ENCODE results near the gene CPNE8. TPM values are rescaled to one million over a fixed set of nuclear protein-coding genes. Genes with fewer than 3 reads are reported as not detected.

The CPNE8 gene
- polyA plus RNA-seq, 1 donor from 2014 or later = 1.9 TPM

DNA sequence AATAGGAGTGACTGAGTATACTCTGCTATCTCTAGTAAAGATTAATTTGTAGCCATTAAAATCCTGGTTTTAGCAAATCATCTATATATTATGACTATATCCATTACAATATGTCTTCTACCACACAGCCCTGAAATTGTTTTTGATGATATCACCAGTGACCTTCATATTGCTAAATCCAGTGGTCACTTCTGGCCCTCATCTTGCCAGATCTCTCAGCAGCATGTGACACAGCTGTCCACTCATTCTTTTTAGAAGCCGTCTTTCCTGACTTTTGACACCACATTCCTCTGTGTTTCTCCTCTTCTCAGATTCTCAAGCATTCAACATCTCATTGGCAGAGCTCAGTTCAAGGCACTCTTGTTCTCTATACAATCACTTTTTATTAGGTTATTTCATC, 54.9 kb downstream of the CPNE8 start:
- TF ChIP-seq, protein P1, sequence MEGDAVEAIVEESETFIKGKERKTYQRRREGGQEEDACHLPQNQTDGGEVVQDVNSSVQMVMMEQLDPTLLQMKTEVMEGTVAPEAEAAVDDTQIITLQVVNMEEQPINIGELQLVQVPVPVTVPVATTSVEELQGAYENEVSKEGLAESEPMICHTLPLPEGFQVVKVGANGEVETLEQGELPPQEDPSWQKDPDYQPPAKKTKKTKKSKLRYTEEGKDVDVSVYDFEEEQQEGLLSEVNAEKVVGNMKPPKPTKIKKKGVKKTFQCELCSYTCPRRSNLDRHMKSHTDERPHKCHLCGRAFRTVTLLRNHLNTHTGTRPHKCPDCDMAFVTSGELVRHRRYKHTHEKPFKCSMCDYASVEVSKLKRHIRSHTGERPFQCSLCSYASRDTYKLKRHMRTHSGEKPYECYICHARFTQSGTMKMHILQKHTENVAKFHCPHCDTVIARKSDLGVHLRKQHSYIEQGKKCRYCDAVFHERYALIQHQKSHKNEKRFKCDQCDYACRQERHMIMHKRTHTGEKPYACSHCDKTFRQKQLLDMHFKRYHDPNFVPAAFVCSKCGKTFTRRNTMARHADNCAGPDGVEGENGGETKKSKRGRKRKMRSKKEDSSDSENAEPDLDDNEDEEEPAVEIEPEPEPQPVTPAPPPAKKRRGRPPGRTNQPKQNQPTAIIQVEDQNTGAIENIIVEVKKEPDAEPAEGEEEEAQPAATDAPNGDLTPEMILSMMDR (IDR thresholded peaks at IDR 0.05; ENCODE audit: poor library complexity, severe bottlenecking) = no peak
- TF ChIP-seq POLR2AphosphoS5 (IDR thresholded peaks at IDR 0.05) (no peak), REST (IDR thresholded peaks at IDR 0.05; ENCODE audit: borderline replicate concordance) (no peak), MXI1 (conservative IDR thresholded peaks at IDR 0.05; ENCODE audit: poor library complexity, severe bottlenecking) (no peak), SMC3 (conservative IDR thresholded peaks at IDR 0.05; ENCODE audit: poor library complexity) (no peak), RAD21 (conservative IDR thresholded peaks at IDR 0.05) (no peak), EZH2 (IDR thresholded peaks at IDR 0.05; ENCODE audit: borderline replicate concordance, insufficient read depth, low read length, poor library complexity, severe bottlenecking) (no peak), EP300 (conservative IDR thresholded peaks at IDR 0.05; ENCODE audit: poor library complexity, severe bottlenecking) (no peak), TAF1 (IDR thresholded peaks at IDR 0.05; ENCODE audit: low read depth) (no peak)
- no peaks in the 10 kb centered on the region for H3K36me3 ChIP-seq (ENCODE audit: insufficient read depth, low read length)
- no peaks in the 10 kb centered on the region for H4K20me1 ChIP-seq (ENCODE audit: insufficient read depth)
- H3K27ac ChIP-seq (ENCODE audit: low read length) = no peak overlapping the region
- H3K9me2 ChIP-seq (ENCODE audit: insufficient read depth, low read length) = no peaks in the 10 kb centered on the region
- no peak overlapping the region for H3K4me2 ChIP-seq (ENCODE audit: low read length)
- no peaks in the 10 kb centered on the region for H3K27me3 ChIP-seq (ENCODE audit: insufficient read depth, low read depth, low read length)
- no peaks in the 10 kb centered on the region for H3K9me3 ChIP-seq (ENCODE audit: low read length)
- H3F3A ChIP-seq (ENCODE audit: insufficient read depth, low read length, poor library complexity, severe bottlenecking) = no peaks in the 10 kb centered on the region
- no peaks in the 10 kb centered on the region for H3K79me2 ChIP-seq (replicated peaks; ENCODE audit: insufficient read depth, low read length)
- H3K9ac ChIP-seq (ENCODE audit: low read length) = no peak overlapping the region
- H2AFZ ChIP-seq (ENCODE audit: low read depth, low read length) = no peak overlapping the region
- no peak overlapping the region for H3K4me3 ChIP-seq (ENCODE audit: low read length)

- no peak overlapping the region for H3K4me3 ChIP-seq (ENCODE audit: low read length)
- no peaks in the 10 kb centered on the region for H3K9me2 ChIP-seq (ENCODE audit: insufficient read depth, low read length)
- no peak overlapping the region for H3K27ac ChIP-seq (ENCODE audit: low read length)
- H3K27me3 ChIP-seq (ENCODE audit: insufficient read depth, low read depth, low read length) = no peaks in the 10 kb centered on the region
- H4K20me1 ChIP-seq (ENCODE audit: insufficient read depth) = no peaks in the 10 kb centered on the region
- H3K4me2 ChIP-seq (ENCODE audit: low read length) = no peak overlapping the region
- no peaks in the 10 kb centered on the region for H3F3A ChIP-seq (ENCODE audit: insufficient read depth, low read length, poor library complexity, severe bottlenecking)
- H3K9ac ChIP-seq (ENCODE audit: low read length) = no peak overlapping the region
- no peaks in the 10 kb centered on the region for H3K9me3 ChIP-seq (ENCODE audit: low read length)
- TF ChIP-seq, protein P1 (IDR thresholded peaks at IDR 0.05; ENCODE audit: poor library complexity, severe bottlenecking) = no peak
- no peak for TF ChIP-seq RAD21 (conservative IDR thresholded peaks at IDR 0.05)
- TF ChIP-seq TAF1 (IDR thresholded peaks at IDR 0.05; ENCODE audit: low read depth) = no peak
- TF ChIP-seq POLR2AphosphoS5 (IDR thresholded peaks at IDR 0.05) = no peak
- no peak for TF ChIP-seq REST (IDR thresholded peaks at IDR 0.05; ENCODE audit: borderline replicate concordance)
- no peak for TF ChIP-seq SMC3 (conservative IDR thresholded peaks at IDR 0.05; ENCODE audit: poor library complexity)
- TF ChIP-seq EP300 (conservative IDR thresholded peaks at IDR 0.05; ENCODE audit: poor library complexity, severe bottlenecking) = no peak
- no peak for TF ChIP-seq EZH2 (IDR thresholded peaks at IDR 0.05; ENCODE audit: borderline replicate concordance, insufficient read depth, low read length, poor library complexity, severe bottlenecking)
- TF ChIP-seq MXI1 (conservative IDR thresholded peaks at IDR 0.05; ENCODE audit: poor library complexity, severe bottlenecking) = no peak
- no peak overlapping the region for H2AFZ ChIP-seq (ENCODE audit: low read depth, low read length)
- no peaks in the 10 kb centered on the region for H3K79me2 ChIP-seq (replicated peaks; ENCODE audit: insufficient read depth, low read length)
- H3K36me3 ChIP-seq (ENCODE audit: insufficient read depth, low read length) = no peaks in the 10 kb centered on the region
Observed at GRCh38 chr12:38847247-38847646, 58.1 kb downstream of the CPNE8 start.

Data from neural cell (in vitro differentiated cells).